Measurements from ENCODE around the gene SLC47A1.

DNA sequence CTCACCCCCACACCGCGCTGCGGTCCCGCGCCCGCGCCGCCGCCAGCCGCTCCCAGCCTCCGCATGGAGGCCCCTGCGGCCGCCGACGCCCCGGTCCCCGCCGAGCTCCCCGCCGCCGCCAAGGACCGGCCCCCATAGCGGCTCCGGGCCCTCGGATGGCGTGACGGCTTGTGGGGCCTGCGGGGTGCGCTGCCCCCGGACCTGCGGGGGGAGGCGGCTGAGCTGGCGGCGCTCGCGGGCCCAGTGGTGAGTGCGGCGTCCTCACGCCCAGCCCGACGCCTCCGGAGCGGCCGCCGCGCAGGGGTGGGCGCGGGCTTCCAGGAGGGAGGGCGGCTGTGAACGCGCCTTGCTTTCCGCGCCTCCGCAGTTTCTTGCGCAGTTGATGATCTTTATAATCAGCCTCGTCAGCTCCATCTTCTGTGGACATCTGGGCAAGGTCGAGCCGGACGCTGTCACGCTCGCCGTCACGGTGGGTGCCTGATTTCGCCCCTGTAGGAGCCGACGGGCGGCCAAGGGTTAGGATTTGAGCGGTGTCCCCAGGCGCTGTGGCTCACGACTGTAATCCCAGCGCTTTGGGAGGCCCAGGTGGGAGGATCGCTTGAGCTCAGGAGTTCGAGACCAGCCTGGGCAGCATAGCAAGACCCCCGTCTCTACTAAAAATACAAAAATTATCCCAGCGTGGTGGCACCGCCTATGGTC, 46.4 kb downstream of the SLC47A1 start:
- TF ChIP-seq EZH2 (IDR thresholded peaks at IDR 0.05; ENCODE audit: borderline replicate concordance, low read depth, low read length, severe bottlenecking) = no peak
- TF ChIP-seq, protein P1, sequence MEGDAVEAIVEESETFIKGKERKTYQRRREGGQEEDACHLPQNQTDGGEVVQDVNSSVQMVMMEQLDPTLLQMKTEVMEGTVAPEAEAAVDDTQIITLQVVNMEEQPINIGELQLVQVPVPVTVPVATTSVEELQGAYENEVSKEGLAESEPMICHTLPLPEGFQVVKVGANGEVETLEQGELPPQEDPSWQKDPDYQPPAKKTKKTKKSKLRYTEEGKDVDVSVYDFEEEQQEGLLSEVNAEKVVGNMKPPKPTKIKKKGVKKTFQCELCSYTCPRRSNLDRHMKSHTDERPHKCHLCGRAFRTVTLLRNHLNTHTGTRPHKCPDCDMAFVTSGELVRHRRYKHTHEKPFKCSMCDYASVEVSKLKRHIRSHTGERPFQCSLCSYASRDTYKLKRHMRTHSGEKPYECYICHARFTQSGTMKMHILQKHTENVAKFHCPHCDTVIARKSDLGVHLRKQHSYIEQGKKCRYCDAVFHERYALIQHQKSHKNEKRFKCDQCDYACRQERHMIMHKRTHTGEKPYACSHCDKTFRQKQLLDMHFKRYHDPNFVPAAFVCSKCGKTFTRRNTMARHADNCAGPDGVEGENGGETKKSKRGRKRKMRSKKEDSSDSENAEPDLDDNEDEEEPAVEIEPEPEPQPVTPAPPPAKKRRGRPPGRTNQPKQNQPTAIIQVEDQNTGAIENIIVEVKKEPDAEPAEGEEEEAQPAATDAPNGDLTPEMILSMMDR (IDR thresholded peaks at IDR 0.05; ENCODE audit: borderline replicate concordance, extremely low read depth, low read length, poor library complexity, severe bottlenecking) = no peak

All from DND-41 (cell line).